ENCODE measurements around the gene PLPPR5. TPM values are rescaled to one million over a fixed set of nuclear protein-coding genes. Genes with fewer than 3 reads are reported as not detected.

Gene PLPPR5
- total and polyA plus RNA-seq, 9 of the 15 experiments (the other 6 are each of a cell fraction or from before 2014, with no cell fraction given): not detected

- TF ChIP-seq UBTF (IDR thresholded peaks at IDR 0.05; ENCODE audit: borderline replicate concordance in 1 of 2, low read depth in 2 of 2, low read length in 2 of 2): no peak
- TF ChIP-seq GTF2A2 (tag; IDR thresholded peaks at IDR 0.05): no peak
- TF ChIP-seq, protein P1, sequence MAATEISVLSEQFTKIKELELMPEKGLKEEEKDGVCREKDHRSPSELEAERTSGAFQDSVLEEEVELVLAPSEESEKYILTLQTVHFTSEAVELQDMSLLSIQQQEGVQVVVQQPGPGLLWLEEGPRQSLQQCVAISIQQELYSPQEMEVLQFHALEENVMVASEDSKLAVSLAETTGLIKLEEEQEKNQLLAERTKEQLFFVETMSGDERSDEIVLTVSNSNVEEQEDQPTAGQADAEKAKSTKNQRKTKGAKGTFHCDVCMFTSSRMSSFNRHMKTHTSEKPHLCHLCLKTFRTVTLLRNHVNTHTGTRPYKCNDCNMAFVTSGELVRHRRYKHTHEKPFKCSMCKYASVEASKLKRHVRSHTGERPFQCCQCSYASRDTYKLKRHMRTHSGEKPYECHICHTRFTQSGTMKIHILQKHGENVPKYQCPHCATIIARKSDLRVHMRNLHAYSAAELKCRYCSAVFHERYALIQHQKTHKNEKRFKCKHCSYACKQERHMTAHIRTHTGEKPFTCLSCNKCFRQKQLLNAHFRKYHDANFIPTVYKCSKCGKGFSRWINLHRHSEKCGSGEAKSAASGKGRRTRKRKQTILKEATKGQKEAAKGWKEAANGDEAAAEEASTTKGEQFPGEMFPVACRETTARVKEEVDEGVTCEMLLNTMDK (IDR thresholded peaks at IDR 0.05; ENCODE audit: borderline replicate concordance, insufficient read depth, low read depth, low read length, poor library complexity, severe bottlenecking): no peak
- no peak for TF ChIP-seq MLX (CRISPR knock-in tag; conservative IDR thresholded peaks at IDR 0.05)
Observed at GRCh38 chr1:98849969-98850636, 154.6 kb downstream of the PLPPR5 start (continued).
